GM19395 (cell line): ENCODE results near the gene KCNIP1.

Experiments used
- ATAC-seq: cut with Tn5 transposase; IDR thresholded peaks from one replicate; pipeline ENCODE4 v1.9.1; 2021; ENCODE audit warnings: mild to moderate bottlenecking, moderate library complexity; ENCODE audit not compliant: unreplicated experiment

Gene KCNIP1

DNA sequence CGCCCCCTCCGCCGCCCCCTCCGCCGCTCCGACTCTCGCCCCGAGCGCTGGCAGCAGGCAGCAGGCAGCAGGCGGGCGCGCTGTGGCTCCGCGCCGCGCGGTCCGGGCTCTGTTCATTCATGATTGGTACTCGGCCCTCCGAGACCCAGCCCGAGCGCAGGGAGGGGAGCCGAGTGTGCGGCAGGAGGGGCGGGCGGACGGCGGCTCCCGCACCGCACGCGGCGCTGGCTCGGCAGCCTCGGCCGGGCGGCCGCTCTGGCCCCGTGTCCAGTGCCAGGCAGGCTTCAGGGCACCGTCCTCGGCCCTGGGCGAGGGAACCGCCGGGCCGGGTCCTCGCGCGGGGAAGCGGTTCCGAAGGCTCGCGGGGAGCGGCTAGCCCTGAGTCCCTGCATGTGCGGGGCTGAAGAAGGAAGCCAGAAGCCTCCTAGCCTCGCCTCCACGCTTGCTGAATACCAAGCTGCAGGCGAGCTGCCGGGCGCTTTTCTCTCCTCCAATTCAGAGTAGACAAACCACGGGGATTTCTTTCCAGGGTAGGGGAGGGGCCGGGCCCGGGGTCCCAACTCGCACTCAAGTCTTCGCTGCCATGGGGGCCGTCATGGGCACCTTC, at the start of gene KCNIP1:
Gene KCNIP1, plus strand, starts transcription at position 31 of the 607 bp plus-strand sequence.
- ATAC-seq: no peak

DNA sequence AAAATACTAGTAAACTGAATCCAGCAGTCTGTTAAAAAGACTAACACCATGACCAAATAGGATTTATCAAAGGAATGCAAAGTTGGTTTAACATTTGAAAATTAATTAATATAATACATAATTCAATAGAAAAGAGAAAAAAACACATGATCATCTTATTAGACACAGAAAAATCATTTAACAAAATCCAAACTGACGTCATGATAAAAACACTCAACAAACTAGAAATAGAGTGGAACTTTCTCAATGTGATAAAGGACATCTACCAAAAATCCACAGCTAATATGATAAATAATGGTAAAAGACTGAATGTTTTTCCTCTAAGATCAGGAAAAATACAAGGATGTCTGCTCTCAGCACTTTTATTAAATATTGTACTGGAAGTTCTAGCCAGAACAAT, 40.4 kb upstream of the KCNIP1 start:
- ATAC-seq: no peak

- no peak for ATAC-seq
Observed at GRCh38 chr5:170464280-170465127, 39.3 kb upstream of the KCNIP1 start.

GRCh38 chr5:170466553-170466952, 37.3 kb upstream of the KCNIP1 start:
- ATAC-seq: no peak

DNA sequence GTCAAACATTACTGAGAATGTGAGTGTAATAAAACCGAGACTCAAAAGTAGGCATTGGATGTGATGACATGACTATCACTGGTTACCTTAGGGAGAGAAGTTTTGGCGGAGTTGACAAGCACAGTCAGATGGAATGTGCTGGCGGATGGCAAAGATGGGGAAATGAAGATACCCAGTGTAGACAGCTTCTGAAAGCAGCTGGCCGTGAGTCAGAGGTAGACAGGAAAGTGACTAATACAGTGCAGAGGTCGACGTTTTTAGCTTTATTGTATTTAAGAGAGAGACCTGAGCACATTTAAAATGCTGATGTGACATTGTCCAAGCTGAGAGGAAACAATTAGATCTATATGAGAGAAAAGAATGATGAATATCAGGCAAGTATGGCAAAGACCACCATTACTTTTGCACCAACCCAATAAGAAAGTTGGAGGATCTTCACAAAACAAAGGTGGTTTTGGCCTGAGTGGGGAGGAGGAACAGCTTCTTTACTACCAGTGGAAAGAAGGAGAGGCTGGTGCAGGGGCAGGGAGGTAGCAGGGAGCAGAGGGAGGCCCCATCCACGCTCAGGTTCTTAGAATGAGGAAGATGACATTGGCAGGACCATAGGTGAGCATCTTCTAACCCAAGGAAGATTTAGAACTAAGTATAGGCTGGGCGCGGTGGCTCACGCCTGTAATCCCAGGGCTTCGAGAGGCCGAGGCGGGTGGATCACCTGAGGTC, 36.7 kb upstream of the KCNIP1 start:
- ATAC-seq: no peak

GRCh38 chr5:170468633-170469285, 35.1 kb upstream of the KCNIP1 start:
- ATAC-seq: no peak

GRCh38 chr5:170469414-170469813, 34.4 kb upstream of the KCNIP1 start:
- no peak for ATAC-seq

GRCh38 chr5:170470275-170470674, 33.5 kb upstream of the KCNIP1 start:
- ATAC-seq: no peak

GRCh38 chr5:170470808-170471404, 32.9 kb upstream of the KCNIP1 start:
- no peak for ATAC-seq

GRCh38 chr5:170471551-170472178, 32.2 kb upstream of the KCNIP1 start:
- no peak for ATAC-seq

- ATAC-seq: no peak
Observed at GRCh38 chr5:170473642-170474041, 30.2 kb upstream of the KCNIP1 start.

GRCh38 chr5:170474489-170475274, 29.1 kb upstream of the KCNIP1 start:
- no peak for ATAC-seq

- no peak for ATAC-seq
Observed at GRCh38 chr5:170475294-170476000, 28.4 kb upstream of the KCNIP1 start.

DNA sequence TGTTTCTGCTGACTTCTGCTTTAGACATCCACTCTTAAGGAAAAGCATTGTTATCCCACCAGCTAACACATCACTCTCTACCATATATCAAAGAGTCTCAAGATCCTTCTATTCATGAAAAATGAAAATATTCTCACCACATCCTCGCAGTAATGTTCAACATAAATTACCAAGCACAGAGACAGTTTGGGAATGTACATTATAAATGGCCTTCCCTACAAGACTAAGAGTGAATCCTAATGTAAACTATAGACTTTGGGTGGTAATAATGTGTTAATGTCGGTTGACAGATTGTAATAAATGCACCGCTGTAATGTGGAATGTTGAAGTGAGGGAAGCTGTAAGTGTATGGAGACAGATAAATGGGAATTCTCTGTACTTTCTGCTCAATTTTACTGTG, 27.1 kb upstream of the KCNIP1 start:
- no peak for ATAC-seq

DNA sequence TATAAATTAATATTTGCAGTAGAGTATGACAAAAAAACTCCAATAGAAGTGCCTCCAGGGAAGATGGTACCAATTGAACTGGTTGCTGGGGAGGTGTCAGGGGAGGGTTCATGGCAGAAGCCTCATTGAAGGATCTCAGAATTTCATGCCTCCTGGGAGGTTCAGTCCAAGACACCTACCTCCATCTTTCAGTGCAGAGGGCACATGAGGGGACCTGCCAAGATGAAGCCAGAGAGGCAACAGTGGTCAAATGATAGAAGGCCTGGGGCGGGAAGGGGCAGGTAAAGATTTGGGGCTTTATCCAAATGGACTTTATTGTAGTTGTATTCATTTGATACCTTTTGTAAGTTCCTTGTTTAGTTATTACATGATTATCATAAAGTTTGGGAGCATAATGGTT, 25.9 kb upstream of the KCNIP1 start:
- ATAC-seq: no peak

GRCh38 chr5:170478306-170478705, 25.5 kb upstream of the KCNIP1 start:
- ATAC-seq: no peak

DNA sequence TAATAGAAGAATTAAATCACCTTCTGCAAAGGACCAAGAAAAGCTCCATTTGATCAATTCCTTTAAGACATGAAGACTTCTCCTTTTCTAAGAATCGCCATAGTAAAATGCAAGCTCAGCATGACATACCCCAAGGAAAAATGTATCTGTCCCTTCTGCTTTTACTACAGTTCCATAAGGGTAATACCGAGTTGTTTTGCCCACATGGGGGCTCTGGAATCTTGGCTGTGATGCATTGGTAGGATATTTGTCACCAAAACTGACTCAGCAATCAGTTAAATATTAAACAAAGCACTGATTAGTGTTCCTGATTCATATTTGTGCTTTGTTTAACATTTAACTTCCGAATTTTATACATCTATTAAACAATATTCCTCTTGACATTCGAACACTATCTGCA, 24.3 kb upstream of the KCNIP1 start:
- no peak for ATAC-seq

DNA sequence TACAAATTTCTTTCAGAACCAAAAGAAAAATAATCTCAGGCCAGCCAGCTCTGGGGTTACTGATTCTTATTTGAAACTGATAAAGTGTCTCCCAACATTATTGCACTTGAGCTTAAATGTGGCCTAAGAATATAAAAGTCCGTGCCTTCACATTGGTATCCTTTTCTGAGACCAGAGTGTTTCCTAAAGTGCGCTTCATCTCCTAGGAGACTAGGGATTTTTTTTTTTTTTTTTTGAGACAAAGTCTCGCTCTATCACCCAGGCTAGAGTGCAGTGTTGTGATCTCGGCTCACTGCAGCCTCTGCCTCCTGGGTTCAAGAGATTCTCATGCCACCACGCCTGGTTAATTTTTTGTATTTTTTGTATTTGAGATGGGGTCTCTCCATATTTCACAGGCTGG, 23.6 kb upstream of the KCNIP1 start:
- no peak for ATAC-seq

DNA sequence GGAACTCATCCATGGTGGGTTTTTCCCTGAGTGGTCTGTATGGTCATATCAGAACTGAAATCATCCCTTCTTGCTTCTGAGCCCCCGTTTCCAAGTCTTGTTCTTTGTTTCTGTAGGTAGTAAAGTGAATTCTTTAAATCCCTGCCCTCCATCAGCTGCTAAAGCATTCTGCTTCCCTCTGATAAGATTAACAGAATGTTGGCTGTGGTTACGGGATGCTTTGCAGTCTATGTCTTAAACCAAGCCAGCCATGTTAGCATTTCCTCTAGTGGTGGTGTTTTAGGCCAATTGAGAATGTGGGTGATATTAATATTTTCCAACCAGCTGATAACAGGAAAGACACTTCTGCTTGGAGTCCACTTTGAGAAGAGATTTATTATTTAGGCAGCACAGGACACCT, 22.0 kb upstream of the KCNIP1 start:
- no peak for ATAC-seq
